Stimulated activated CD4-positive, alpha-beta T cell treated with anti-CD3 and anti-CD28 coated beads, TNF-alpha, amount 100 ng/mL, for 24 hours (primary cell): ENCODE measurements around the gene DUOXA1.

Experiments
- DNase-seq, 3 experiments: peaks; one replicate each; pipeline ENCODE4 v3.0.0-alpha.2; 2020; ENCODE audit warnings: low read depth in 3 of 3

Gene DUOXA1

DNA sequence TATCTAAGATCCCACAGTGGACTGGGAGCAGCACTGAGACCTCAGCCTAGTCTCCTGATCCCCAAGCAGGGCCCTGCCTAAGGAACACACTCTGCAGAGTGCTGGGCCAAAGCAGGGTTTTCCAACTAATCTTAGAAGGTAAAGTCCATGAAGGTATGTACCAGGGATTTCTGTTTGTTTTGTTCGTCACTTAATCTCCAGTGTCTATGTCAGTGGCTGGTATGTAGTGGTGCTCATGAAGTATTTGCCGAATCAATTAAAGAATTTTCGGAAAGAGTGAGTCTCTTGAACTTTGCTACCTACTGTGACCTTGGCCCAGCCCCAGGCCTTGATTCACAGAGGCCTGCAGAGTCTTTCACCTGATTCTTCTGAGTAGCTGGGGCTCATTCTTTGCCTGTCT, 1.8 kb upstream of the DUOXA1 start:
- no peak for DNase-seq

- no peak for DNase-seq
Measured at GRCh38 chr15:45130291-45131000, 767 bp upstream of the DUOXA1 start.

DNA sequence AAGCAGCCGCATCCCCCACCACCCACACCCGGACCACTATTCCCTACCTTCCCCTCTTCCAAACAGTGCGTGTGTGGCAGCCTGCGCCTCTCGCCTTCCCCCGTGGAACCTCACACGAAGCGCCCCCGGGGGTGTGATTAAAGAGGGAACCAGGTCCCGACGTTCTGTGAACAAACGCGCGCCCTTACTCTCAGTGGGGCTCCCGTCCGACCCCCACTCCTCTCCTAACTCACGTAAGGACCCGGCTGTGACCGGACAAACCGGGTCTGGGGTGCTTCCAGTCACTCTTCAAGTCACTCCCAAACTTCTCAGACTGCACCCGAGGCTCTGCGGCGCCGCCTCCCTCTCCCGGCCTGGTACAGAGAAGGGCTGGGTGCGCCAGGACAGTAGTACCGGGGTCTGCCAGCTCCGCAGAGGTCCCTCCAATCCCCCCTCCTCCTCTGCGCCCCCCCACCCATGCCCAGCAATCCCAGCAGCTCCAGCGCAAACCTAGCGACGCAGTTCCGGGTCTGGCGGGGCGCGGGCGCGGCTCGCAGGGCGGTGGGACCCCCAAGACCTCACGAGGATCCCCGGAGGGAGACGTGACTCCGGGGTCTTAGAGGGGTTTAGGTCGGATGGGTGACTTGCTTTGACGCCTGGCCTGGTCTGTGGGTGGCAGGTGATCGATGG, 574 bp downstream of the DUOXA1 start:
- no peak for DNase-seq

DNA sequence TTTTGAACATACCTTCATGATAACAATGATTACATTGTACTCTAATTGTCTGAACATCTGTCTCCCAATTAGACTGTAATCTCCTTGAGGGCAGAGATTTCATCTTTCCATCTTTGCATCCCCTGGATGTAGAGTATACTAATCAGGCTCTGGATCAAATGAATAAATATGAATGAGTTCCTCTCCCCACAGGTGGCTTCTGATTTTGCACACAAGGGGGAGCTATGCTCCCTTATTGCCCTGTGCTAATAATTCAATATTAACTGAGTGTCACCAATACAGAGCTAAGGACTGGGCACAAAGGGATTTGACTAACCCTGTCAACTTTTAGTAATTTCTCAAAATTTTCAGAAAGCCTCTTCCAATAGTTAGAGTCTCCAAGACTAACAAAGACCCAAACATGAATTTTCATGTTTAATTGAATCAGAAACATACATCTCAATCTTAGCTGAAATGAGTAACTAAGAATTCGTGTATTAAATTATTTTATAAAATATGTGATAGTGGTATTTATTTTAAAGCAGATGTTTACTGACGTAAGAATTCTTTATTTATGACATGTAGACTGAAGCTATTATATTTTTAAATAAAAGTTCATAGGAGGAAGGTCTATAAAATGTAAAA, 3.0 kb downstream of the DUOXA1 start:
- DNase-seq: peak in 1 of 3 experiments; percentile 17

GRCh38 chr15:45123397-45123796, 6.3 kb downstream of the DUOXA1 start:
- no peak for DNase-seq

DNA sequence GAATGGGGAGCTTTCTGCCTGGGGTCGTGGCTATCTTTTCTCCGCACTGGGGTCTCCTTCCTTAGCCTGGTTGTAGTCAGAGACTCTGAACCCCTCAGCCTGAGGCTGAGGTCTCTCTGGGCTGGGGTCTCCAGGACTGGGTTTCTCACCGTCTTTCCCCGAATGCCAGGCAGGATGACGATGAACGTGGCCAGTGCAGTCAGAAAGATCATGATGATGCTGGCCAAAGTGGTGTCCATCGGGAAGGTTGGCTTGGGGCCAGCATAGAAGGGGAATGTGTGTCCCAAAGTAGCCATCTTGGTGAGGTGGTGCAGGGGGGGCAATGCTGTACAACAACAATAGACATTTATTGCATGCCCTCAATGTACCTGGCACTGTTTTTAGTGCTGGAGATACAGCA, 7.0 kb downstream of the DUOXA1 start:
- DNase-seq: no peak

GRCh38 chr15:45121706-45122417, 7.8 kb downstream of the DUOXA1 start:
- DNase-seq: no peak

- DNase-seq: no peak
Measured at GRCh38 chr15:45121020-45121419, 8.7 kb downstream of the DUOXA1 start.

- DNase-seq: no peak
Measured at GRCh38 chr15:45120081-45120972, 9.4 kb downstream of the DUOXA1 start.

GRCh38 chr15:45118996-45119395, 10.7 kb downstream of the DUOXA1 start:
- DNase-seq: no peak

- peak; percentile 62 to 83 (median 69) for DNase-seq
Measured at GRCh38 chr15:45118131-45118588, 11.5 kb downstream of the DUOXA1 start.

DNA sequence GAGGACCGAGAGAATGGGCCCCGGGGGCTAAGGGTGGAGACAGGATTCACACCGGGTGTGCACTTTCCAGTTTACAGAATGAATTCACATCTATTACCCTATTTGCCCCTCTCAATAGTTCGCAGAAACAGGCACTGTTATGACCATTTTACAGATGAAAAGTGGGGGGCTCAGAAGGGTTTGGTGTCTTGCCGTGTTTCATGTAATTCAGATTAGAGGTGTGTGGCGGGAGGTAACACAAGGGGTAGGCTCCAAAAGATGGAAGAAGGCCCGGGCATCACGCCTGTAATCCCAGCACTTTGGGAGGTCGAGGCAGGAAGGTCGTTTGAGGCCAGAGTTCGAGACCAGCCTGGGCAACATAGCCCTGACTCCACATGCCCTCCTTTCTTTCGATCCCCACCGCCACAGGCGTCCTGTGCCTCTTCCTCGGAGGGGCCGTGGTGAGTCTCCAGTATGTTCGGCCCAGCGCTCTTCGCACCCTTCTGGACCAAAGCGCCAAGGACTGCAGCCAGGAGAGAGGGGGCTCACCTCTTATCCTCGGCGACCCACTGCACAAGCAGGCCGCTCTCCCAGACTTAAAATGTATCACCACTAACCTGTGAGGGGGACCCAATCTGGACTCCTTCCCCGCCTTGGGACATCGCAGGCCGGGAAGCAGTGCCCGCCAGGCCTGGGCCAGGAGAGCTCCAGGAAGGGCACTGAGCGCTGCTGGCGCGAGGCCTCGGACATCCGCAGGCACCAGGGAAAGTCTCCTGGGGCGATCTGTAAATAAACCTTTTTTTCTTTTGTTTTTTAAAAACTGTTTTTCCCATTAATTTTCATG, 12.2 kb downstream of the DUOXA1 start:
- DNase-seq: no peak

- no peak for DNase-seq
Measured at GRCh38 chr15:45116482-45117307, 13.0 kb downstream of the DUOXA1 start.

- DNase-seq: no peak
Measured at GRCh38 chr15:45116006-45116481, 13.6 kb downstream of the DUOXA1 start.

GRCh38 chr15:45115312-45115820, 14.3 kb downstream of the DUOXA1 start:
- no peak for DNase-seq

- no peak for DNase-seq
Measured at GRCh38 chr15:45114751-45115085, 15.0 kb downstream of the DUOXA1 start.

DNA sequence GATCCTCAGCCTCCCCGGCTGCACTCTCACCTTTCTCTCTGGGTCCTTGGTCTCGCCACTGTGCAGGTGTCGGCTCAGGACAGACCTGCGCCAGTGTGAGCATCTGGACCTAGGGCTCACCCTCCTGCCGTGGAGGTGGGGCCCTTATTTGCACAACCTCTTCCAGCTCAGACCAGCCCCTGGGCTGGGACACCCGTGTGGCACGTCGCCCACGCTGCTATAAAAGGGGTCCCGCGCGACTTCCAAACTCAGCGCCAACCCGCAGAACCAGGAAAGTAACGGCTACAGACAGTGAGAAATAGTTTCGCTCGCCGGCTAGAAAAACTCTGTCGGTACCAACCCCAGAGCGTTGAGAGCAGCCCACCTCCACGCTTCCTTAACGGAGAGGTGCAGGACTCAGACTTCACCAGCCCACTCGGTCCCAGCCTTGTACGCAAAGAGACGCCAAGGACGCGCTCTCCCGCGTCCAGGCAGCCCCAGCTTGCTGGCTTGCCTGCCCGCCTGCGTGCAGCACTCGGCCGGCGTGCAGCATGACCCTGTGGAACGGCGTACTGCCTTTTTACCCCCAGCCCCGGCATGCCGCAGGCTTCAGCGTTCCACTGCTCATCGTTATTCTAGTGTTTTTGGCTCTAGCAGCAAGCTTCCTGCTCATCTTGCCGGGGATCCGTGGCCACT, 15.5 kb downstream of the DUOXA1 start, which contains the start of the genes DUOX2 and DUOXA2:
DUOX2 (minus strand) TSS at position 97 of the 675 bp plus-strand sequence. CDS start 761 bp downstream, outside the sequence.
DUOXA2 (plus strand) TSS at position 251 of the 675 bp plus-strand sequence; CDS start at position 531, 280 bp downstream.
- no peak for DNase-seq

- no peak for DNase-seq
Measured at GRCh38 chr15:45113380-45113990, 16.2 kb downstream of the DUOXA1 start.
